Jurkat, Clone E6-1 (cell line): Measurements from ENCODE around the gene TTC33.

Experiments
- DNase-seq: peaks from one replicate; pipeline ENCODE4 v3.0.0-alpha.2; 2011; ENCODE audit warnings: low read depth, low spot score
- H3K4me3 ChIP-seq: 2 replicates; pipeline ENCODE4 v1.5.1; 2011; ENCODE audit warnings: mild to moderate bottlenecking, low read length, control low read depth, moderate library complexity

The TTC33 gene

GRCh38 chr5:40685976-40686486 lies 69.7 kb downstream of the TTC33 start:
- DNase-seq, result no peak
- H3K4me3 ChIP-seq, result no peak overlapping the region

GRCh38 chr5:40685193-40685592 lies 70.6 kb downstream of the TTC33 start:
- H3K4me3 ChIP-seq, result no peak overlapping the region
- DNase-seq, result no peak

GRCh38 chr5:40683305-40683704 lies 72.5 kb downstream of the TTC33 start:
- H3K4me3 ChIP-seq, result peak overlapping the region; percentile 87
- DNase-seq, result no peak

- DNase-seq, result no peak
- H3K4me3 ChIP-seq, result peak overlapping the region; percentile 87
These were observed 73.4 kb downstream of the TTC33 start for GRCh38 chr5:40682154-40683017.

GRCh38 chr5:40681363-40682153 lies 74.2 kb downstream of the TTC33 start:
- peak overlapping the region; percentile 87 for H3K4me3 ChIP-seq
- no peak for DNase-seq

- peak overlapping the region; percentile 87 for H3K4me3 ChIP-seq
- DNase-seq, result no peak
These were observed 74.9 kb downstream of the TTC33 start for GRCh38 chr5:40680741-40681362.

- peak within 1 kb of the TSS; percentile 87 for H3K4me3 ChIP-seq
- no peak for DNase-seq
These were observed 75.7 kb downstream of the TTC33 start, which contains the start of gene PTGER4 for GRCh38 chr5:40679913-40680681. PTGER4 (plus strand) TSS chr5:40679915; CDS start chr5:40680994, 1,079 bp downstream.

GRCh38 chr5:40679148-40679912 lies 76.4 kb downstream of the TTC33 start:
- H3K4me3 ChIP-seq, result peak overlapping the region; percentile 87
- DNase-seq, result peak; percentile 97

- no peak for DNase-seq
- peak overlapping the region; percentile 67 for H3K4me3 ChIP-seq
These were observed 77.2 kb downstream of the TTC33 start for GRCh38 chr5:40678460-40679147.

GRCh38 chr5:40678026-40678425 lies 77.7 kb downstream of the TTC33 start:
- H3K4me3 ChIP-seq, result peak overlapping the region; percentile 67
- DNase-seq, result peak; percentile 70

GRCh38 chr5:40677456-40677855 lies 78.3 kb downstream of the TTC33 start:
- H3K4me3 ChIP-seq, result peak overlapping the region; percentile 67
- no peak for DNase-seq

- no peak for DNase-seq
- H3K4me3 ChIP-seq, result peak overlapping the region; percentile 67
These were observed 79.0 kb downstream of the TTC33 start for GRCh38 chr5:40676613-40677343.

GRCh38 chr5:40675396-40676133 lies 80.2 kb downstream of the TTC33 start:
- DNase-seq, result peak; percentile 89
- H3K4me3 ChIP-seq, result peak overlapping the region; percentile 15

GRCh38 chr5:40674661-40675235 lies 81.0 kb downstream of the TTC33 start:
- no peak for DNase-seq
- H3K4me3 ChIP-seq, result no peak overlapping the region

- no peak overlapping the region for H3K4me3 ChIP-seq
- DNase-seq, result no peak
These were observed 83.3 kb downstream of the TTC33 start for GRCh38 chr5:40672425-40672824.
